Peyer's patch (tissue), 4 donors: ENCODE results near the gene RAD51B.

Source experiments
- CTCF ChIP-seq, 6 experiments: fragments of 450-650 bp in 4 of 6; fragments of 200-600 bp in 2 of 6; sonication (generic) in 1 of 6; IDR thresholded peaks; one replicate each; pipeline ENCODE4 v1.5.1; 2017 to 2019; ENCODE audit warnings: antibody characterized with exemption in 6 of 6, mild to moderate bottlenecking in 3 of 6, moderate library complexity in 1 of 6
- POLR2A ChIP-seq, 2 donors: fragments of 450-650 bp; IDR thresholded peaks; one replicate each; pipeline ENCODE4 v1.5.1; 2017; ENCODE audit warnings: antibody characterized with exemption in 2 of 2, mild to moderate bottlenecking in 2 of 2, moderate library complexity in 2 of 2

GRCh38 chr14:68716698-68717097, 897.1 kb downstream of the RAD51B start:
- TF ChIP-seq POLR2A (IDR thresholded peaks at IDR 0.05) (no peak), CTCF (IDR thresholded peaks at IDR 0.05) (peak in 3 of 6 experiments; percentile 56 to 65 (median 57))
